BJ (cell line): Measurements from ENCODE around the gene SNRPA1. TPM values are rescaled to one million over a fixed set of nuclear protein-coding genes. Genes with fewer than 3 reads are reported as not detected.

Source experiments
- CTCF ChIA-PET: fragments of 350-600 bp; formaldehyde crosslinking; extraction: SDS; loops from one replicate; lab custom pipeline; 2021; ENCODE audit warnings: antibody characterized with exemption, inconsistent platforms; lab: Yijun Ruan, JAX
- POLR2A ChIA-PET: fragments of 300-600 bp; sonication (Branson Sonifier 250); formaldehyde crosslinking; extraction: SDS; loops from one replicate; lab custom pipeline; 2021; ENCODE audit warnings: antibody characterized with exemption; lab: Charles Lee
- DNase-seq: peaks from one replicate; pipeline ENCODE4 v3.0.0-alpha.2; 2011; ENCODE audit warnings: low read depth
- H3K27me3 ChIP-seq: 2 replicates; pipeline ENCODE4 v1.6.0; 2011; ENCODE audit warnings: low read length; ENCODE audit not compliant: control insufficient read depth, insufficient read depth
- H3K36me3 ChIP-seq: 2 replicates; pipeline ENCODE4 v1.5.1; 2011; ENCODE audit warnings: low read length; ENCODE audit not compliant: control insufficient read depth, insufficient read depth
- H3K4me3 ChIP-seq: 2 replicates; pipeline ENCODE4 v1.5.1; 2011; ENCODE audit warnings: low read depth, mild to moderate bottlenecking, control low read depth, low read length
- polyA plus RNA-seq: library from polyadenylated mRNA; depleted of rRNA; stranded (reverse); fragments of >200 nt; gene quantifications from 2 replicates; pipeline ENCODE4 v1.2.3, GENCODE V29; 2011
- TF ChIP-seq, protein P1 (sequence below): IDR thresholded peaks from 2 replicates; pipeline ENCODE4 v1.5.1; 2011; ENCODE audit warnings: low read depth, mild to moderate bottlenecking, control low read depth, inconsistent platforms, low read length, moderate library complexity; ENCODE audit not compliant: insufficient read depth

Gene SNRPA1
- polyA plus RNA-seq, 1 experiment, result 27.0 TPM

DNA sequence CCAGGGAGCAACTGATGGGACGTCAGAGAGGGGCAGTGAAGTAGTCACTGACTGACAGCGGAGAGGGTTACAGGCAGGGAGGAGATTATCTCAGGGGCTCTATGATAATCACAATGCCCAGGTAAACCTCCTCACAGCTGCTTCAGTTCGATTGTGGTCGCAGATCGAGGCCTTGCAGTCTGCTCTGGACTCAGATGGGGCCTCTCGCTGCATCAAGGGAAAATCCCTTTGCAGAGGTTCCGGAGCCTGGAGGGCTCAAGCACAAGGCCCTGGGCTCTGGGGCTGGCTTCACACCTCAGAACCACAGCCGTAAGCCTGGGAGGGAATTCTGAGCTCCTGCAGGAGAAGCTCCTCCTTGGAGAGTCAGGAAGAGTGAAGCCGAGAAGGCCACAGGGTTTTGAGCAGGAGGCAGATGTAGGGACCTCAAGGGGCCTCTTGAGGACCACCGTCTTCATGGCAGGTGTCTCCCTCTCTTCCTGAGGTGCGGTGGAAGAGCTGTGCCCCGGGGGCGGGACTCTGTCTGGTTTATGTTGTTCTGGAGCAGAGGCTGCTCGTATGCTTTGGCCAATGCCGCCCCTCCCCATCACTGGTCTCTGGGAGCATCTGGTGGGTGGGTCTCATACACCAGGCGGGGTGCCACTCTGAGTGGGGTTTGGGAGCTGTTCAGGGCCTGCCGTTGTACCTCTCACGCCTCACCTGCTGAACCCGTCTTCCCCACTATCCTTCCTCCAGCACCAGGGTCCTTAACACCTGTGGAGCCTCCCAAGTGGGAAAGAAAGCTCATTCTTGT, 19.5 kb upstream of the SNRPA1 start:
- ChIA-PET POLR2A (no interaction called here), CTCF (interaction anchor here (0.6 to 1.4 kb wide), 3 partner anchors 9 to 326 kb away, joined by 3 to 4 read pairs (median 3); no protein-coding TSS in a partner anchor)
- DNase-seq, result no peak
- Histone ChIP-seq H3K27me3 (0 out of 2 replicates have a peak, but pooled peaks cover 2% of the 10 kb centered on the region), H3K4me3 (no peak overlapping the region), H3K36me3 (no peaks in the 10 kb centered on the region)
- TF ChIP-seq, protein P1, sequence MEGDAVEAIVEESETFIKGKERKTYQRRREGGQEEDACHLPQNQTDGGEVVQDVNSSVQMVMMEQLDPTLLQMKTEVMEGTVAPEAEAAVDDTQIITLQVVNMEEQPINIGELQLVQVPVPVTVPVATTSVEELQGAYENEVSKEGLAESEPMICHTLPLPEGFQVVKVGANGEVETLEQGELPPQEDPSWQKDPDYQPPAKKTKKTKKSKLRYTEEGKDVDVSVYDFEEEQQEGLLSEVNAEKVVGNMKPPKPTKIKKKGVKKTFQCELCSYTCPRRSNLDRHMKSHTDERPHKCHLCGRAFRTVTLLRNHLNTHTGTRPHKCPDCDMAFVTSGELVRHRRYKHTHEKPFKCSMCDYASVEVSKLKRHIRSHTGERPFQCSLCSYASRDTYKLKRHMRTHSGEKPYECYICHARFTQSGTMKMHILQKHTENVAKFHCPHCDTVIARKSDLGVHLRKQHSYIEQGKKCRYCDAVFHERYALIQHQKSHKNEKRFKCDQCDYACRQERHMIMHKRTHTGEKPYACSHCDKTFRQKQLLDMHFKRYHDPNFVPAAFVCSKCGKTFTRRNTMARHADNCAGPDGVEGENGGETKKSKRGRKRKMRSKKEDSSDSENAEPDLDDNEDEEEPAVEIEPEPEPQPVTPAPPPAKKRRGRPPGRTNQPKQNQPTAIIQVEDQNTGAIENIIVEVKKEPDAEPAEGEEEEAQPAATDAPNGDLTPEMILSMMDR, result no peak

DNA sequence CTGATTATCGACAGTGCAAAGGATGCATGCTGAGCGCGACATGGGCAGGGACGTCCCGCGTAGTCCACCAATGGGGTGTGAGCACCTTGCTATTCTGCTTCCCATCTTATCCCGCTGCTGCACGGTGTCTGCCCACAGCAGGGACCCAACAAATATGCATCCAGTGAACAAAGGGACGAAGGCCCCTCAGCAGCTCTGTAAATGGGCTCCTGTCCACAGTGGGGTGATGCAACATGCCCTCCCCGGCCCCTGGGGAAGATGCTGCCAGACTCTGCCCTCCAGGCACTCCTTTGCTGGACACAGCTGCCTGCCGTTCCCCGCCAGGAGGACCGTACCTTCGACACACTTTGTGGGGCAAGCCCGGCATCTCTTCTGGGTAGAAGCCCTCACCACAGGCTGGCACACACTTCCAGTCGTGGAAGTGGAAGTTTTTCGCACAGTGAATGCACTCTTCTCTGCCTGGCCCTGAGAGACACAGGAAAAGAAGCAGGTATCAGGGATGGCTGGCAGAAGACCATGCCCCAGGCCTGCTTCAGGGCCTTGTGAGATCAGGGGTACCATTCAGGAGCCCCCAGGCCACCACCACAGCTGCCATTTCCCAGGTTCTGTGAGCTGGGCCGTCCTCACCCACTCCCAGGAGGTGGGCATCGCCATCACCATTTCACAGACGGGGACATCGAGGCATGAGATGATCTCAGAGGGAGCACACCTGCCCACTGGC, 18.2 kb upstream of the SNRPA1 start:
- TF ChIP-seq, protein P1, result no peak
- H3K27me3 ChIP-seq, result 0 out of 2 replicates have a peak, but pooled peaks cover 2% of the 10 kb centered on the region
- ChIA-PET CTCF (interaction anchor here (1.4 kb wide), 1 partner anchor 11 kb away, joined by 4 read pairs; no protein-coding TSS in a partner anchor), POLR2A (no interaction called here)
- H3K36me3 ChIP-seq, result no peaks in the 10 kb centered on the region
- H3K4me3 ChIP-seq, result no peak overlapping the region
- no peak for DNase-seq

DNA sequence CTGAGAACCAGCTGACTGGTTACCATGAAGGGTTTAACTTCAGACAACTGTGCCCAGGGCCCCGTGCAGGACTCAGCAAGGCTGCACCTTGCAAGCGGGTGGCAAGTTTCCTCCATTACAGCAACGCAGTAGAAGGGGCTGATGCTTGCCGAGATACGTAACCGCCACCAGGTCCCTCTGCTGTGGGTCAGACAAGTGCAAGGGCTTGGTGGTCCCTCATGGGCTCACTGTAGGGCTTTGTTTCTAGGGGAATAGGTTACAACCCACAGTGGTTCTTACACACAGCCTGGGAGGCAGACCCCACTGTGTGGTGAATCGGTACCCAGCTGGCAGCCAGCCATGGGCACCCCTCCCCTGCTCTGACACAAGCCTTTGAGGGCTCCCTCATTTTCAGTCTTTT, 15.5 kb upstream of the SNRPA1 start:
- Histone ChIP-seq H3K4me3 (no peak overlapping the region), H3K36me3 (no peaks in the 10 kb centered on the region), H3K27me3 (no peaks in the 10 kb centered on the region)
- CTCF ChIA-PET, result interaction anchor here (0.6 kb wide), 1 partner anchor 17 kb away, joined by 3 read pairs; no protein-coding TSS in a partner anchor
- no peak for DNase-seq
- POLR2A ChIA-PET, result no interaction called here
- TF ChIP-seq, protein P1, result no peak

DNA sequence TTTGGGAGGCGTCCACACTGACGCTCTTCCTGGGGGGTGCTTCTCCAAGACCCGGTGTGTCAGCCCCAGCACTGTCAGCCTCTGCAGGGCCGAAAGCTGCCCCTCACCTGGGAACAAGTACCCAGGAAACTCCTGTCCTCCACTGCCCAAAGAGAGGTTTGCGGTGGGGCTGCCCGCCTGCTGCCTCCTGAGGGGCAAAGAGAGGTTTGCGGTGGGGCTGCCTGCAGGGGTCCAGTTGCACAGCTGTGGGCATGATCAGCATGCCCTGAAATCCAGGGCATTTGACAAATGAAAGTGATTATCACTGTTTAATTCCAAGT, 15.1 kb upstream of the SNRPA1 start:
- TF ChIP-seq, protein P1, result no peak
- H3K36me3 ChIP-seq, result no peaks in the 10 kb centered on the region
- no peaks in the 10 kb centered on the region for H3K27me3 ChIP-seq
- H3K4me3 ChIP-seq, result no peak overlapping the region
- ChIA-PET POLR2A (no interaction called here), CTCF (no interaction called here)
- DNase-seq, result no peak
